Hematopoietic multipotent progenitor cell treated with erythropoietin and hydrocortisone succinate and interleukin-3 and kit ligand, for 15 days (in vitro differentiated cells): ENCODE data around the gene MALL.
"Not testable (repeated sequence)": the region's sequence is repeated elsewhere in the genome, so short reads cannot be mapped to it uniquely, and the experiment has no call there.

Experiments
- DNase-seq: peaks from one replicate; pipeline ENCODE4 v3.0.0-alpha.2; 2015; ENCODE audit warnings: low spot score

Gene MALL

GRCh38 chr2:110115291-110116032 lies at the start of gene MALL:
TSS of gene MALL (minus strand) at chr2:110115822. CDS start at chr2:110115792, 30 bp downstream.
- no peak for DNase-seq

- no peak for DNase-seq
These were observed 41.7 kb upstream of the MALL start for GRCh38 chr2:110157153-110157793.

- DNase-seq, result not testable (repeated sequence)
These were observed 39.2 kb upstream of the MALL start for GRCh38 chr2:110154828-110155227.

- not testable (repeated sequence) for DNase-seq
These were observed 38.6 kb upstream of the MALL start for GRCh38 chr2:110154188-110154587.

DNA sequence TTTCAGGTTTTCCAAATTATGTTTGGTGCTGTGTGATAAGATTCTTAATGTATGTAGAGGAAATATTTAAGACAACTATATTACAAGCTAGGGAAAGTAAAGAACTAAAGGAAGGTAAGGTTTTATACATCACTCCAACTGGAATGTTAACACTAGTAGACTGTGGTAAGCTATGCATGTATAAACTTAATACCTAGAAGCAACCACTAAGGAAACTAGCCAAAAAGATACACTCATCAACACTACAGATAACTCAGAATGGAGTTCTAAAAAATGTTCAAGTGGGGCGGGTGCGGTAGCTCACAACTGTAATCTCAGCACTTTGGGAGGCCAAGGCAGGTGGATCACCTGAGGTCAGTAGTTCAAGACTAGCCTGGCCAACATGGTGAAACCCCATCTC lies 37.8 kb upstream of the MALL start:
- DNase-seq, result no peak

DNA sequence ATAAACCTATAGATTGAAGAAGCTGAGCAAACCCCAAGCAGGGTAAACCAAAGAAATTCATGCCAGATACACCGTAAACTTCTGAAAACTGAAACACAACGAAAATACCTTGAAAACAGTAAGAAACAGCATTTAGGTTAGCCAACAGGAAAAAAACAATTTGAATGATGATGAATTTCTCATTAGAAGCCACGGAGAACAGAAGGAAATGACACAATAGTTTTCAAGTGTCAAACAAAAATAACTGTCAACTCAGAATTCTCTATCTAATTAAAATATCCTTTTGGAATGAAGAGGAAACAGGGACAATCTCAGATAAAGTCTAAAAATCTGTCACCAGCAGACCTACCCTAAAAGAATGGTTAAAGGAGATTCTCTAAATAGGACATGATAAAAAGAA lies 37.3 kb upstream of the MALL start:
- DNase-seq, result no peak

DNA sequence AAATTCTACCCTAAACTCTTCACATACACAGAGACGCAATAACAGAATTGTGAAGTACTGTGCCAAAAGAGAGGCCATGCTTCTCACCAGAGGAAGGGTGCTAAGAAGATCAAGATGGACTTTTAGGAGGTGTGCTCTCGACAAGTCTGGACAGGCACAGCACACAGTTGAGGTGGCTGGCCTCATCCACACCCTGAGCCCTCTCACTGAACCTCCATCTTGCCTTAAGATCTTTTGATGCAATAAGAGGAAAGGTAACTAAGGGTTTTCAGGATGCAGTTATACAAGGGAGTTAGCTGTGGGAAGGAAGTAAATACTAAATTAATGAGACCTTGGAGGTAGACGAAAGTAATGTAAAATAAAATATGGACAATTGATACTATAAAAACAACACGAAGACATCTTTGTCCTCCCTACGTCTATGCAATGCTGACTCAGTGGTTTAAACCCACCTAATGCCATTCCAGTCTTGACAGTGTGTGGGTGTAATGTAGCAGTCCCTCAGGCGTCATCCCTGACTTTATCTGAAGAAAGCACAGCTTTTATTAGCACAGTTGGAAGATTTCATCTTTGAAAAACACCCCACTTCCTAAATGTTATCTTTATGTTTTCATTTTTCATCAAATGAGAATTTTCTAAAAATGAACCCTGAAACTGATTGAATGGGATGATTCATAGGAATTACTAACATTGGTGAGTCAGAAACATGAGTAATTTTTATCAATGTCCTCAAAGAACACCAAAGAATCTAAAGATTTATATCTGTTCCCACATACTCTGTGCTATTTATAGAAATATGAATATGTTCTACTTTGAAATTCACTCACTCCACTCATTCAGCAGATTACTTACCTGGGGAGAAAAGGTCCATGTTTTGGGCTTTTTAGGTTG lies 34.0 kb upstream of the MALL start:
- DNase-seq, result no peak

- no peak for DNase-seq
These were observed 31.3 kb upstream of the MALL start for GRCh38 chr2:110146945-110147332.

GRCh38 chr2:110146183-110146944 lies 30.7 kb upstream of the MALL start:
- DNase-seq, result no peak

- DNase-seq, result no peak
These were observed 28.4 kb upstream of the MALL start for GRCh38 chr2:110143982-110144381.

DNA sequence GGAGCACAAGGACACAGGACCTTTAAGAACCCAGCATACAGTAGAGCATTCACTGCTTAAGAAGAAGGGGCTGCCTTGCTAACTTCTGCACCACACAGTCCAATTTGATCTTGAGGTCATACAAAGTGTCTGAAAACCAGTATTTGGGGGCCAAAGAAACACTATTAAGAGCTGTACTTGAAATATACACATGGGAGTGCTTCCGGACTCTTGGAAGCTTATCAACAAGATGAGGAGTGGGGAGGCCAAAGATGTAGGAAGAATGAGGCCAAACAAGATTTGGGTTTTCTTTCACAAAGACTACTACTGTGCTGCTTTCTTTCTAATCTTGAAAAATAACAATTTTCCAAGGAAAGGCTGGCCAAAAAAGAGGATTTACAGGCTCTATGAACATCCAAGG lies 24.8 kb upstream of the MALL start:
- no peak for DNase-seq

DNA sequence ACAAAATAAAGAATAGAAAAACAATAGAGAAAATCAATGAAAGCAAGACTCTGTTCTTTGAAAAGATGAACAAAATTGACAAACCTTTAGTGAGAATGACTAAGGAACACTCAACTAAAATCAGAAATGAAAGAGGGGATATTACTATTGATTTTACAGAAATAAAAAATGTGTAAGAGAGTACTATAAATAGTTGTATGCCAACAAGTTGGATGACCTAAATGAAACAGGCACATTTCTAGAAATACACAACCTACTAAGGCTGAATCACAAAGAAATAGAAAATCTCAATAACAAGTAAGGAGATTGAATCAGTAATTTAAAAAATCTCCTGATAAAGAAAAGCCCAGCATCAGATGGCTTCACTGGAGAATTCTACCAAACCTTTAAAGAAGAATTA lies 18.4 kb upstream of the MALL start:
- DNase-seq, result no peak

DNA sequence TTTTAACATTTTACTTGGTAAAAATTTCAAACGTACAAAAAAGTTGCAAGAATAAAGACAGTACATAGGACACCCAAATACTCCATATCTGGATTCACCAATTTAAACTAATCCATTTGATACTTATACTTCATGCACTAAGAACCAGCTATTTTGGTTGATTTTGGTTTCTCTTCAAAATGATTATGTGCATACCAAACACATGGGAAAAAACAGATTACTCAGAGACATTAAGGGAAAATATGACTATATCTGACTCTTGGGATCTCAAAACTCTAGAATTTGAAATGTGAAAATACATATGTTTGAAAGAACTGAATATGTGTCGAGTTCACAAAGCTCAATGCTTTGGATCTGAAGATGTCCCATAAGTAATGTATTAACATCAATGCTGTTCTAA lies 15.5 kb upstream of the MALL start:
- DNase-seq, result no peak

DNA sequence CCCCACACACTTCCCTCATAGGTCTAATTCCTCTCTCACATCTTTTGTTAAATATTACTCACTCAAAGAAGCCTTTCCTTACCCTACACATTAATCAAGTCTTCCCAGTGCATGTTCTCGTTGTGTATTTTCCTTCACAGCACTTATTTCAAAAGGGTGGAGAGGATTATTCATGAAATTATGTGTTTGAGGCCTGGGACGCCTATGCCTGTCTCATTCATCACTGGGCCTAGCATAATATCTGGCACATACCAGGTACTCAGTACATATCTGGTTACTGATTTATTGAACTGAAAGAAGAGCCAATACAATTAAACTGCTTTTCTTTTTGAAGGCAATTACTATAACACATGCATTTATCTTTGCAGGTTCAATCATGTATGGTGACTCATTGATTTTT lies 15.1 kb upstream of the MALL start:
- no peak for DNase-seq

GRCh38 chr2:110126906-110127305 lies 11.3 kb upstream of the MALL start:
- no peak for DNase-seq

- no peak for DNase-seq
These were observed 10.6 kb upstream of the MALL start for GRCh38 chr2:110126086-110126773.

DNA sequence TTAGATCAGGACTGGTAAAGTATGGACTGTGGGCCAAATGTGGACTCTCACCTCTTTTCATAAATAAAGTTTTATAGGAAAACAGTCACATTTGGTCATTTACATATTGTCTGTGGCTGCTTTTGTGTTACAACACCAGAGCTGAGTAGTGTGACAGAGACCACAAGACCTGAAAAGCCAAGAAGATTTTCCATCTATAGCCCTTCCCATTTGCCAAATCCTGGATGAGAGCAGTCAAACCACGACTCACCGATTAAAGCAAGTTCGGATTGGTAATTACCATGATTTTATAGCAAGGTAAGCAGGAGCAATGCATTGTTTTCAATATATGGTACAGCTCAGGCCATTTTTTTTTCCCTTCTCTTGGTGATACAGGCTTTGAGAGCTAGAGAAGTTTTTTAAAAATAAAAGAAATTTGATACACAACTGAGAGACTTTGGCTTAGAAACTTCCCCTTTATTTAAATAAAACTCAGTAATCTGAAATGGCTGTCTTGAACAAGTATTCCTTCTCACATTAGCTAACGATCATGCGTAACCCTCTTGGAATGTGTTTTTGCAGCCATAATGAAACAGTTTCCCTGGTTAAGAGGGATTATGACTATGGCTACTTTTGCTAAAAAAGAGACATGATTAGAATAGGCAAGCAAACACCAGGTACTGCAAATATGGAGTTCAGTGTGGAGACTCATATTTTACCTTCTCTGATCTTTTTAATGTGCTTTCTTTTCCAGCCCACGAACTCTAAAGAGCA lies 9.5 kb upstream of the MALL start:
- no peak for DNase-seq

GRCh38 chr2:110124038-110124825 lies 8.6 kb upstream of the MALL start:
- no peak for DNase-seq

DNA sequence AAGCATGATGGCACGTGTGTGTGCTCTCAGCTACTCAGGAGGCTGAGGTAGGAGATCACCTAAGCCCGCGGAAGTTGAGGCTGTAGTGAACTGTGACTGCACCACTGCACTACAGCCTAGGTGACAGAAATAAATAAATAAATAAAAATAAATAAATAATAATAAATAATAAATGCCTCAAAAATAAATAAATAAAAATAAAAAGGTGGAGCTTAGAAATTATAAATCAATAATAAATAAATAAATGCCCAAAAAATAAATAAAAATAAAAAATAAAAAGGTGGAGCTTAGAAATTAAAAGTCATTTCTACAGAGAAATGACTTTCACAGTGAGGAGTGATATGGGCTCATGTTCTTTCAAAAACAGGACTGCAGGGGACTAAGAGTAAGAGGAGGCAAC lies 6.0 kb upstream of the MALL start:
- no peak for DNase-seq

- DNase-seq, result no peak
These were observed 5.4 kb upstream of the MALL start for GRCh38 chr2:110121052-110121334.
